ENCODE results near the gene HDHD5.

The HDHD5 gene

GRCh38 chr22:17109113-17109865 lies 49.8 kb downstream of the HDHD5 start:
- DNase-seq (ENCODE audit: extremely low read depth, low read depth) = no peak
- no peak for TF ChIP-seq CTCF (IDR thresholded peaks at IDR 0.05; ENCODE audit: low read depth, low read length)

GRCh38 chr22:17108256-17109112 lies 50.6 kb downstream of the HDHD5 start:
- no peak for DNase-seq (ENCODE audit: extremely low read depth, low read depth)
- TF ChIP-seq CTCF (IDR thresholded peaks at IDR 0.05; ENCODE audit: low read depth, low read length) = no peak

DNA sequence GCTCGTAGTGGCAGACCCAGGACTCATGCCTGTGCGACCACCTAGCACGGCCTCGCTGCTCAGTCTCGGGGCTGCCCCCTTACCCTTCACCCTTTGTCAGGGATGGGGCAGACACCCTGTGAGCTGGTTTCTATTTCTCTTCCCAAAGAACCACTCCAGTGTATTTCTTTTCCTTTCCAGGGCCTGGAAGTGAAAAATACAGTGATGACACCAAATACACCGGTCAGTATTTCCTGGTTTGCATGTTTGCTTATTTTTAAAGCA lies 51.6 kb downstream of the HDHD5 start:
- no peak for DNase-seq (ENCODE audit: extremely low read depth, low read depth)
- TF ChIP-seq CTCF (IDR thresholded peaks at IDR 0.05; ENCODE audit: low read depth, low read length) = no peak

DNA sequence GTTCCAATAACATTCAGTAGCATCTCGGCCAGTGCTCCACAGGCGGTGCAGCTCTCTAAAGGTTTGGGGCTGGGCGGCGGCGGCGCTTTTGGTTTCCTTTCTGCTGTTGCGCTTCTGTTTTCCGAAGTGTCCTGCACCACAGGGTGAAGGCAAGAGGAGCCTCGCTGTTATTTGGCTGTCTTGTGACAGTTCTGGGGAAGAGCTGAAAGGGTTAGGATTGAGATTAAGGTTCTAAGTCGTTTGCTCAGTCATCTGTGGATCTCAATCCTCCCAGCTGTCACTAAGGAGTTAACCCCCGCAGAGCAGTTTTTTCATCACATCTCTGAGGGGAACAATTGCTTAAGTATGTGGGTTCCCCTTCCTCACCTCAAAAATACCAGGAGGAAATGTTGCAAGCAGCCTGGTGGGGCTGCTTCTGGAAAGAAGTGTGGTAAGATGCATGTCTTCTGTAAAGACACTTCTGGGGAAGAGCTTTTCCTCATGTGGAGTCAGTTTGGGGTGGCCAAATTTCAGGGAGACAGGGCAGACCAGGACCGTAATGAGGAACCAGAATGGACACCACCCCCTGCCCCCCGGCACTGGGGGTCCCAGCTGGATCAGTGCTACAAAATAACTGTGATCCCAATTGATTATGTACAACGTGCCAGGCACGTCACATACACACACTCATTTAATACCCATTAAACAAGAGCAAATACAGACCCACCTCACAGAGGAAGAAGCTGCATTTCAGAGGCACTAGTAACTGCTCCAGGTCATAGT lies 52.1 kb downstream of the HDHD5 start:
- DNase-seq (ENCODE audit: extremely low read depth, low read depth) = no peak

GRCh38 chr22:17106161-17106784 lies 52.8 kb downstream of the HDHD5 start:
- DNase-seq (ENCODE audit: extremely low read depth, low read depth) = no peak
- TF ChIP-seq CTCF (IDR thresholded peaks at IDR 0.05; ENCODE audit: low read depth, low read length) = no peak

More for the DNA sequence above, 52.1 kb downstream of the HDHD5 start:
- TF ChIP-seq CTCF (IDR thresholded peaks at IDR 0.05; ENCODE audit: low read depth, low read length) = no peak

GRCh38 chr22:17105143-17106129 lies 53.6 kb downstream of the HDHD5 start:
- no peak for DNase-seq (ENCODE audit: extremely low read depth, low read depth)
- TF ChIP-seq CTCF (IDR thresholded peaks at IDR 0.05; ENCODE audit: low read depth, low read length) = no peak
